GM12878 (cell line): Measurements from ENCODE around the gene ANGPTL2. TPM values are rescaled to one million over a fixed set of nuclear protein-coding genes. Genes with fewer than 3 reads are reported as not detected.

Experiments used
- ATAC-seq: fragments of 200-7000 bp; cut with Tn5 transposase; 3 replicates; pipeline ENCODE4 v1.9.1; 2020; ENCODE audit warnings: mild to moderate bottlenecking, moderate library complexity
- BruUV-seq: library from RNA; stranded (reverse); fragments of 400-500 nt; replicated peaks from 2 replicates; lab custom pipeline; 2021; lab: Mats Ljungman, UMichigan
- CTCF ChIA-PET: fragments of 300-600 bp; sonication (Branson Sonifier 250); formaldehyde crosslinking; extraction: SDS; loops from one replicate; lab custom pipeline; 2021; ENCODE audit warnings: inconsistent platforms; lab: Yijun Ruan, JAX
- POLR2A ChIA-PET: fragments of 350-600 bp; formaldehyde crosslinking; extraction: SDS; loops from one replicate; lab custom pipeline; 2021; ENCODE audit warnings: inconsistent platforms; lab: Charles Lee
- RAD21 ChIA-PET: fragments of 300-600 bp; sonication (Branson Sonifier 250); formaldehyde crosslinking; loops from one replicate; lab custom pipeline; 2023; ENCODE audit warnings: antibody characterized with exemption; ENCODE audit not compliant: unreplicated experiment; lab: Charles Lee
- SMC1A ChIA-PET: fragments of 300-600 bp; sonication (Branson Sonifier 250); formaldehyde crosslinking; loops from one replicate; lab custom pipeline; 2023; ENCODE audit not compliant: unreplicated experiment, uncharacterized antibody; lab: Charles Lee
- DNase-seq: peaks from one replicate; pipeline ENCODE4 v3.0.0-alpha.2; 2011; ENCODE audit warnings: low read depth, low spot score
- FAIRE-seq: peaks from 3 replicates; lab custom pipeline; 2011; peaks lifted over from hg19 to GRCh38; lab: Jason Lieb, UNC
- H2AFZ ChIP-seq: 2 replicates; pipeline ENCODE4 v1.6.0; 2011; ENCODE audit warnings: low read depth, low read length, control low read depth; ENCODE audit not compliant: control insufficient read depth
- H3K27ac ChIP-seq: 2 replicates; pipeline ENCODE4 v1.5.1; 2011; ENCODE audit warnings: control low read depth; ENCODE audit not compliant: control insufficient read depth, insufficient read depth
- H3K27me3 ChIP-seq, 2 experiments: replicated peaks in 1 of 2; 2 replicates each; pipeline versions ENCODE4 v1.6.0 to v1.6.1; 2011; ENCODE audit warnings: low read length in 1 of 2; ENCODE audit not compliant: control insufficient read depth in 2 of 2, insufficient read depth in 2 of 2
- H3K36me3 ChIP-seq, 2 experiments: 2 replicates each; pipeline ENCODE4 v1.5.1; 2011; ENCODE audit warnings: low read length in 1 of 2; ENCODE audit not compliant: control insufficient read depth in 2 of 2, insufficient read depth in 2 of 2
- H3K4me1 ChIP-seq: 2 replicates; pipeline ENCODE4 v1.6.1; 2011; ENCODE audit warnings: mild to moderate bottlenecking, low read length, moderate library complexity, mixed read lengths; ENCODE audit not compliant: control insufficient read depth, insufficient read depth
- H3K4me2 ChIP-seq: 2 replicates; pipeline ENCODE4 v1.6.0; 2011; ENCODE audit warnings: control low read depth; ENCODE audit not compliant: control insufficient read depth, insufficient read depth
- H3K4me3 ChIP-seq: fragments of 200-600 bp; sonication (generic); 2 replicates; pipeline ENCODE4 v1.5.1; 2016
- H3K79me2 ChIP-seq: 2 replicates; pipeline ENCODE4 v1.6.0; 2011; ENCODE audit warnings: low read length; ENCODE audit not compliant: control insufficient read depth, insufficient read depth
- H3K9ac ChIP-seq: 2 replicates; pipeline ENCODE4 v1.8.0; 2011; ENCODE audit warnings: low read length, control low read depth, mixed read lengths; ENCODE audit not compliant: control insufficient read depth, insufficient read depth
- H3K9me3 ChIP-seq: replicated peaks from 3 replicates; pipeline ENCODE4 v1.5.1; 2011; ENCODE audit warnings: mild to moderate bottlenecking, low read length; ENCODE audit not compliant: control insufficient read depth, insufficient read depth
- H4K20me1 ChIP-seq: 2 replicates; pipeline ENCODE4 v1.6.0; 2011; ENCODE audit not compliant: control insufficient read depth, insufficient read depth
- MAX ChIP-seq: IDR thresholded peaks from 2 replicates; pipeline ENCODE4 v1.6.1; 2012; ENCODE audit warnings: low read depth, low read length, improper control_type of control experiment
- MTA3 ChIP-seq: IDR thresholded peaks from 2 replicates; pipeline ENCODE4 v1.6.1; 2012; ENCODE audit warnings: low read length, inconsistent platforms, borderline replicate concordance
- NR2C1 ChIP-seq: fragments of 450-650 bp; IDR thresholded peaks from 2 replicates; pipeline ENCODE4 v1.6.1; 2017; ENCODE audit warnings: antibody characterized with exemption, mild to moderate bottlenecking, moderate library complexity
- NR2C2 ChIP-seq: IDR thresholded peaks from 2 replicates; pipeline ENCODE4 v1.6.1; 2011; ENCODE audit warnings: borderline replicate concordance, low read depth; ENCODE audit not compliant: control insufficient read depth, insufficient read length
- POU2F2 ChIP-seq: IDR thresholded peaks from 3 replicates; pipeline ENCODE4 v1.6.1; 2011; ENCODE audit warnings: low read depth, mild to moderate bottlenecking, low read length, borderline replicate concordance
- ZBTB33 ChIP-seq: fragments of 450-650 bp; IDR thresholded peaks from 2 replicates; pipeline ENCODE4 v1.6.1; 2017; ENCODE audit warnings: mild to moderate bottlenecking
- WGBS: methylation state at CpG from one replicate; pipeline ENCODE4 v1.1.6; 2016; ENCODE audit warnings: low lambda C conversion rate; ENCODE audit not compliant: insufficient replicate concordance, insufficient coverage; ENCODE audit errors: missing lambda C conversion rate; 5-methylcytosine and 5-hydroxymethylcytosine counted together
- in situ Hi-C: fragments of 300-500 bp; cut with MboI; formaldehyde crosslinking; loops from 9 replicates; pipeline ENCODE4 v1.14.3; 2018; ENCODE audit warnings: mixed read lengths
- intact Hi-C: fragments of 100-400 bp; cut with micrococcal nuclease; formaldehyde crosslinking; loops from one replicate; pipeline ENCODE4 v1.14.2; 2022; ENCODE audit not compliant: unreplicated experiment
- polyA plus RNA-seq, 11 experiments: library from polyadenylated mRNA; depleted of rRNA in 4 of 11; unstranded in 6 of 11; stranded (reverse) in 5 of 11; fragments of >200 nt; fragmentation: Nextera tagmentation in 4 of 11; fragmentation: Illumina TruSeq in 1 of 11; extraction: Ambion mirVana in 4 of 11; extraction: Trizol in 1 of 11; gene quantifications; 1 replicate in 1 of 11; 2 replicates in 10 of 11; pipeline versions ENCODE4 v1.2.1 to v1.2.3, GENCODE V29; 2011 to 2016; ENCODE audit warnings: inconsistent platforms in 2 of 11, missing spikeins in 2 of 11, low read depth in 1 of 11
- total RNA-seq, 4 experiments: library from RNA; depleted of rRNA in 3 of 4; stranded (reverse); fragments of >200 nt in 3 of 4; fragmentation: Illumina TruSeq in 1 of 4; extraction: Trizol in 1 of 4; gene quantifications; 2 replicates each; pipeline versions ENCODE4 v1.2.1 to v1.2.3, GENCODE V29; 2013 to 2021
- TF ChIP-seq, protein P1 (sequence below): IDR thresholded peaks from 2 replicates; pipeline ENCODE4 v1.6.1; 2011; ENCODE audit warnings: mild to moderate bottlenecking, low read depth, low read length, moderate library complexity; ENCODE audit not compliant: insufficient replicate concordance
- TF ChIP-seq, protein P2 (sequence below): IDR thresholded peaks from 2 replicates; pipeline ENCODE4 v1.6.1; 2011; ENCODE audit warnings: borderline replicate concordance, low read depth, mild to moderate bottlenecking, moderate library complexity, mixed read lengths, low read length; ENCODE audit not compliant: insufficient read depth; ENCODE audit errors: extremely low read length

ANGPTL2 gene
- total and polyA plus RNA-seq, 10 of the 15 experiments (the other 5 are each of a cell fraction or from before 2014, with no cell fraction given), result 0.13 to 2.6 (median 0.82) TPM; not detected in 1

GRCh38 chr9:127086771-127087170 lies 35.7 kb downstream of the ANGPTL2 start:
- ChIA-PET SMC1A (no interaction called here), CTCF (no interaction called here)
- FAIRE-seq, result no peak
- no peaks in the 10 kb centered on the region for H3K79me2 ChIP-seq
- H3K27me3 ChIP-seq, result no peaks in the 10 kb centered on the region
- H3K36me3 ChIP-seq, result no peaks in the 10 kb centered on the region; a peak in 1 of 4 replicates
- TF ChIP-seq NR2C2 (no peak), MTA3 (no peak), MAX (no peak), POU2F2 (no peak), NR2C1 (no peak), ZBTB33 (no peak)
- TF ChIP-seq, protein P1, sequence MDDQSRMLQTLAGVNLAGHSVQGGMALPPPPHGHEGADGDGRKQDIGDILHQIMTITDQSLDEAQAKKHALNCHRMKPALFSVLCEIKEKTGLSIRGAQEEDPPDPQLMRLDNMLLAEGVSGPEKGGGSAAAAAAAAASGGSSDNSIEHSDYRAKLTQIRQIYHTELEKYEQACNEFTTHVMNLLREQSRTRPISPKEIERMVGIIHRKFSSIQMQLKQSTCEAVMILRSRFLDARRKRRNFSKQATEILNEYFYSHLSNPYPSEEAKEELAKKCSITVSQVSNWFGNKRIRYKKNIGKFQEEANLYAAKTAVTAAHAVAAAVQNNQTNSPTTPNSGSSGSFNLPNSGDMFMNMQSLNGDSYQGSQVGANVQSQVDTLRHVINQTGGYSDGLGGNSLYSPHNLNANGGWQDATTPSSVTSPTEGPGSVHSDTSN, result no peak
- TF ChIP-seq, protein P2, sequence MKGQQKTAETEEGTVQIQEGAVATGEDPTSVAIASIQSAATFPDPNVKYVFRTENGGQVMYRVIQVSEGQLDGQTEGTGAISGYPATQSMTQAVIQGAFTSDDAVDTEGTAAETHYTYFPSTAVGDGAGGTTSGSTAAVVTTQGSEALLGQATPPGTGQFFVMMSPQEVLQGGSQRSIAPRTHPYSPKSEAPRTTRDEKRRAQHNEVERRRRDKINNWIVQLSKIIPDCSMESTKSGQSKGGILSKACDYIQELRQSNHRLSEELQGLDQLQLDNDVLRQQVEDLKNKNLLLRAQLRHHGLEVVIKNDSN, result no peak
- TF ChIP-seq, all 136 proteins: peak for 0
- H3K4me1 ChIP-seq, result no peaks in the 10 kb centered on the region
- POLR2A ChIA-PET, result no interaction called here
- H3K4me2 ChIP-seq, result no peak overlapping the region
- H3K27ac ChIP-seq, result no peak overlapping the region
- H3K9ac ChIP-seq, result no peak overlapping the region
- RAD21 ChIA-PET, result no interaction called here
- 84% methylated on average over 4 of the region's 4 CpGs for WGBS
- no peak for DNase-seq
- H4K20me1 ChIP-seq, result no peaks in the 10 kb centered on the region
- BruUV-seq, result no TSS peak
- intact Hi-C loops (no loop called here), in situ Hi-C loops (no loop called here)
- H3K4me3 ChIP-seq, result no peak overlapping the region
- no peak for ATAC-seq
- no peaks in the 10 kb centered on the region for H3K9me3 ChIP-seq
- no peak overlapping the region for H2AFZ ChIP-seq
